ENCODE data around the gene DPEP3. TPM values are rescaled to one million over a fixed set of nuclear protein-coding genes. Genes with fewer than 3 reads are reported as not detected.

DPEP3 gene
- total RNA-seq, 1 experiment from 2014 or later: 1.6 TPM

- Mint-ChIP-seq H3K27ac (no peak overlapping the region), H3K27me3 (ENCODE audit: low read depth) (no peaks in the 10 kb centered on the region), H3K36me3 (no peaks in the 10 kb centered on the region), H3K9me3 (no peaks in the 10 kb centered on the region), H3K4me1 (peaks cover 15% of the 10 kb centered on the region), H3K4me3 (no peak overlapping the region)
- ATAC-seq: no peak
- no peak for DNase-seq (ENCODE audit: low spot score)
- ChIA-PET CTCF (interaction anchor here (1.2 to 9.2 kb wide), 4 partner anchors 43 to 267 kb away, joined by 4 to 144 read pairs (median 14); partner anchors contain the start of genes ACD and NRN1L), POLR2A (no interaction called here)
- TF ChIP-seq ZNF423 (CRISPR knock-in tag; IDR thresholded peaks at IDR 0.05) (no peak), SMAD3 (CRISPR knock-in tag; IDR thresholded peaks at IDR 0.05; ENCODE audit: borderline replicate concordance) (no peak), ZNF219 (CRISPR knock-in tag; IDR thresholded peaks at IDR 0.05; ENCODE audit: borderline replicate concordance) (no peak), STAT6 (CRISPR knock-in tag; conservative IDR thresholded peaks at IDR 0.05; ENCODE audit: low read depth) (no peak), ZNF263 (CRISPR knock-in tag; IDR thresholded peaks at IDR 0.05; ENCODE audit: low read depth) (no peak), NR1H2 (CRISPR knock-in tag; IDR thresholded peaks at IDR 0.05) (no peak), PRRX2 (CRISPR knock-in tag; IDR thresholded peaks at IDR 0.05) (no peak), FOXP1 (CRISPR knock-in tag; IDR thresholded peaks at IDR 0.05; ENCODE audit: borderline replicate concordance) (no peak), ZNF416 (CRISPR knock-in tag; IDR thresholded peaks at IDR 0.05) (no peak), SMAD4 (CRISPR knock-in tag; IDR thresholded peaks at IDR 0.05) (no peak), ZNF396 (CRISPR knock-in tag; IDR thresholded peaks at IDR 0.05; ENCODE audit: borderline replicate concordance) (no peak), FOXJ3 (CRISPR knock-in tag; IDR thresholded peaks at IDR 0.05; ENCODE audit: borderline replicate concordance) (no peak), CREB1 (CRISPR knock-in tag; IDR thresholded peaks at IDR 0.05) (no peak), NFATC4 (CRISPR knock-in tag; IDR thresholded peaks at IDR 0.05) (no peak), ZNF512 (CRISPR knock-in tag; IDR thresholded peaks at IDR 0.05; ENCODE audit: borderline replicate concordance) (no peak)
These were observed 53.0 kb downstream of the DPEP3 start for GRCh38 chr16:67927131-67927941.

- ChIA-PET CTCF (interaction anchor here (0.7 to 9.2 kb wide), 11 partner anchors 8 to 405 kb away, joined by 3 to 144 read pairs (median 4); partner anchors contain the start of genes EDC4 and NRN1L), POLR2A (interaction anchor here (1.2 to 1.5 kb wide), 2 partner anchors 9 to 43 kb away, joined by 3 read pairs; no protein-coding TSS in a partner anchor)
- Mint-ChIP-seq H3K27me3 (ENCODE audit: low read depth) (no peaks in the 10 kb centered on the region), H3K4me1 (peaks cover 21% of the 10 kb centered on the region), H3K9me3 (no peaks in the 10 kb centered on the region), H3K27ac (peak overlapping the region; percentile 89), H3K4me3 (no peak overlapping the region), H3K36me3 (no peaks in the 10 kb centered on the region)
- ATAC-seq (peak; percentile 62), DNase-seq (ENCODE audit: low spot score) (peak; percentile 40)
- TF ChIP-seq ZSCAN18 (CRISPR knock-in tag; IDR thresholded peaks at IDR 0.05) (no peak), ZNF671 (CRISPR knock-in tag; IDR thresholded peaks at IDR 0.05) (no peak), CTCF (IDR thresholded peaks at IDR 0.05) (0 out of 2 replicates have a peak, but pooled peaks have one; percentile 16)
These were observed 54.0 kb downstream of the DPEP3 start for GRCh38 chr16:67926181-67926750.

Other genes starting within 250 kb of the DPEP3 start
- gene RANBP10, start 173.9 kb downstream of the DPEP3 start, total RNA-seq (2021): 14.0 to 16.9 TPM (median 16.1 TPM) in 3 replicates
- gene TSNAXIP1, start 173.6 kb downstream of the DPEP3 start, total RNA-seq (2021): 0.41 to 1.7 TPM (median 0.48 TPM) in 3 replicates
- 46.5 to 49.0 TPM (median 47.4 TPM) in 3 replicates for gene THAP11, start 138.2 kb downstream of the DPEP3 start, total RNA-seq (2021)
- 183 to 205 TPM (median 200 TPM) in 3 replicates for gene NUTF2, start 133.6 kb downstream of the DPEP3 start, total RNA-seq (2021)
- 52.1 to 58.3 TPM (median 57.3 TPM) in 3 replicates for gene CENPT, start 132.8 kb downstream of the DPEP3 start, total RNA-seq (2021)
- 72.6 to 83.7 TPM (median 74.1 TPM) in 3 replicates for gene EDC4, start 107.4 kb downstream of the DPEP3 start, total RNA-seq (2021)
- 7.0 to 12.4 TPM (median 7.4 TPM) in 3 replicates for gene NRN1L, start 95.6 kb downstream of the DPEP3 start, total RNA-seq (2021)
- gene PSKH1, start 87.2 kb downstream of the DPEP3 start, total RNA-seq (2021): 29.0 to 32.6 TPM (median 31.6 TPM) in 3 replicates
- gene CTRL, start 48.6 kb downstream of the DPEP3 start, total RNA-seq (2021): 1.7 to 3.6 TPM (median 2.8 TPM) in 3 replicates
- 34.8 to 40.9 TPM (median 35.3 TPM) in 3 replicates for gene PSMB10, start 43.6 kb downstream of the DPEP3 start, total RNA-seq (2021)
- 23.3 to 38.3 TPM (median 25.8 TPM) in 3 replicates for gene LCAT, start 36.4 kb downstream of the DPEP3 start, total RNA-seq (2021)
- 67.5 to 94.1 TPM (median 73.7 TPM) in 3 replicates for gene SLC12A4, start 11.9 kb downstream of the DPEP3 start, total RNA-seq (2021)
- gene DPEP2, start 19.0 kb upstream of the DPEP3 start, total RNA-seq (2021): 0.13 to 0.25 TPM in 2 of 3 replicates, not detected in the other
- 0.32 TPM in 1 of 3 replicates, not detected in the others for gene DPEP2NB, start 35.4 kb upstream of the DPEP3 start, total RNA-seq (2021)
- 15.2 to 18.3 TPM (median 17.7 TPM) in 3 replicates for gene DDX28, start 42.7 kb upstream of the DPEP3 start, total RNA-seq (2021)
- gene DUS2, start 42.8 kb upstream of the DPEP3 start, total RNA-seq (2021): 23.5 to 27.9 TPM (median 25.8 TPM) in 3 replicates
- 32.5 to 34.6 TPM (median 33.3 TPM) in 3 replicates for gene NFATC3, start 104.9 kb upstream of the DPEP3 start, total RNA-seq (2021)

Data from WTC11 (cell line).